Measurements from ENCODE around the gene SAMD13.
"Not testable (repeated sequence)": the region's sequence is repeated elsewhere in the genome, so short reads cannot be mapped to it uniquely, and the experiment has no call there.

Gene SAMD13

GRCh38 chr1:84286071-84286470 is 15.4 kb upstream of the SAMD13 start:
- Histone ChIP-seq H3K4me2 (ENCODE audit: low read depth, low read length, poor library complexity, severe bottlenecking) (no peak overlapping the region), H3K27me3 (ENCODE audit: low read length) (no peaks in the 10 kb centered on the region), H3K9ac (ENCODE audit: low read length) (no peak overlapping the region), H2AFZ (ENCODE audit: low read depth, low read length, severe bottlenecking) (no peak overlapping the region), H4K20me1 (ENCODE audit: low read depth, low read length) (no peaks in the 10 kb centered on the region), H3K27ac (ENCODE audit: low read depth, low read length) (no peak overlapping the region), H3K9me3 (ENCODE audit: insufficient read depth, low read length) (peaks cover 4% of the 10 kb centered on the region; the same call in 1 of the 2 replicates), H3K9me2 (replicated peaks; ENCODE audit: insufficient read depth, low read length) (no peaks in the 10 kb centered on the region), H3K4me3 (ENCODE audit: insufficient read depth, low read length, poor library complexity, severe bottlenecking) (no peak overlapping the region), H3F3A (ENCODE audit: insufficient read depth) (no peaks in the 10 kb centered on the region), H3K79me2 (ENCODE audit: insufficient read depth, low read length) (no peaks in the 10 kb centered on the region), H3K36me3 (ENCODE audit: low read length) (no peaks in the 10 kb centered on the region)
- TF ChIP-seq EZH2phosphoT487 (conservative IDR thresholded peaks at IDR 0.05; ENCODE audit: low read length) = no peak
- TF ChIP-seq, protein P1, sequence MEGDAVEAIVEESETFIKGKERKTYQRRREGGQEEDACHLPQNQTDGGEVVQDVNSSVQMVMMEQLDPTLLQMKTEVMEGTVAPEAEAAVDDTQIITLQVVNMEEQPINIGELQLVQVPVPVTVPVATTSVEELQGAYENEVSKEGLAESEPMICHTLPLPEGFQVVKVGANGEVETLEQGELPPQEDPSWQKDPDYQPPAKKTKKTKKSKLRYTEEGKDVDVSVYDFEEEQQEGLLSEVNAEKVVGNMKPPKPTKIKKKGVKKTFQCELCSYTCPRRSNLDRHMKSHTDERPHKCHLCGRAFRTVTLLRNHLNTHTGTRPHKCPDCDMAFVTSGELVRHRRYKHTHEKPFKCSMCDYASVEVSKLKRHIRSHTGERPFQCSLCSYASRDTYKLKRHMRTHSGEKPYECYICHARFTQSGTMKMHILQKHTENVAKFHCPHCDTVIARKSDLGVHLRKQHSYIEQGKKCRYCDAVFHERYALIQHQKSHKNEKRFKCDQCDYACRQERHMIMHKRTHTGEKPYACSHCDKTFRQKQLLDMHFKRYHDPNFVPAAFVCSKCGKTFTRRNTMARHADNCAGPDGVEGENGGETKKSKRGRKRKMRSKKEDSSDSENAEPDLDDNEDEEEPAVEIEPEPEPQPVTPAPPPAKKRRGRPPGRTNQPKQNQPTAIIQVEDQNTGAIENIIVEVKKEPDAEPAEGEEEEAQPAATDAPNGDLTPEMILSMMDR (IDR thresholded peaks at IDR 0.05; ENCODE audit: insufficient read depth, low read length, poor library complexity, severe bottlenecking) = no peak

GRCh38 chr1:84287389-84287788 is 14.1 kb upstream of the SAMD13 start:
- H3F3A ChIP-seq (ENCODE audit: insufficient read depth); H3K79me2 ChIP-seq (ENCODE audit: insufficient read depth, low read length); H4K20me1 ChIP-seq (ENCODE audit: low read depth, low read length); H3K4me3 ChIP-seq (ENCODE audit: insufficient read depth, low read length, poor library complexity, severe bottlenecking); H2AFZ ChIP-seq (ENCODE audit: low read depth, low read length, severe bottlenecking); H3K9ac ChIP-seq (ENCODE audit: low read length); H3K9me3 ChIP-seq (ENCODE audit: insufficient read depth, low read length); H3K27me3 ChIP-seq (ENCODE audit: low read length); H3K27ac ChIP-seq (ENCODE audit: low read depth, low read length); H3K4me2 ChIP-seq (ENCODE audit: low read depth, low read length, poor library complexity, severe bottlenecking); H3K36me3 ChIP-seq (ENCODE audit: low read length); H3K9me2 ChIP-seq (replicated peaks; ENCODE audit: insufficient read depth, low read length): not testable (repeated sequence)

DNA sequence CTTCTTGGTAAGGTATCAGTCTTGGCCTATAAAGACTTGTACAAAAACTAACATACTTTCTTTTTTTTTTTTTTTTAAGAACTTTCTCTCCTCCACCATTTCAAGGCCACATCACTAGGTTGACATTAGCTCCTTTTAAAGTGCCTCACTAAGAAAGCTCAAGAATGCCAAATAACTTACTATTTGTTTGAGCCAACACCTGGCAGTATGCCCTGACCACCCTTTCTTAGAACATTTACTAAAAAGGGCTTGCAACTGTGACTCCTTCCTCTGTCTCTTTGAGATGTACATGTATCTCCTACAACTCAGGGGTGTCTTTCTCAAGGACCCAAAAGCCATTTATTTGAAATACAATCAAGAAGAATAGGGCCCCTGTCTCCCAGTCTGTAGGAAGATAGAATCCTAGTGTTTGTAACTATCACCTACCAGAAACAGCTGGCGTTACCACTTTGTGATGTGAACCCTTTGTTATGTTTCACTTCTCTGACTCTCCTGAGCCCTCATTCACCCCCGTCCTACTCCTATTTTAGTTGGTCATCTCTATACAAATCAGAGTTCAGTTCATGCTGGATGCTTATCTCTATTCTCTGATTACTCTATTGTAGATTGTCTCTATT is 12.2 kb upstream of the SAMD13 start:
- no peak overlapping the region for H3K9ac ChIP-seq (ENCODE audit: low read length)
- no peak overlapping the region for H3K4me3 ChIP-seq (ENCODE audit: insufficient read depth, low read length, poor library complexity, severe bottlenecking)
- no peaks in the 10 kb centered on the region for H3K9me2 ChIP-seq (replicated peaks; ENCODE audit: insufficient read depth, low read length)
- H3K27me3 ChIP-seq (ENCODE audit: low read length) = no peaks in the 10 kb centered on the region
- no peaks in the 10 kb centered on the region for H3F3A ChIP-seq (ENCODE audit: insufficient read depth)
- H2AFZ ChIP-seq (ENCODE audit: low read depth, low read length, severe bottlenecking) = no peak overlapping the region
- no peaks in the 10 kb centered on the region for H3K79me2 ChIP-seq (ENCODE audit: insufficient read depth, low read length)
- H4K20me1 ChIP-seq (ENCODE audit: low read depth, low read length) = no peaks in the 10 kb centered on the region
- peaks cover 4% of the 10 kb centered on the region; the same call in 1 of the 2 replicates for H3K9me3 ChIP-seq (ENCODE audit: insufficient read depth, low read length)
- TF ChIP-seq, protein P1 (IDR thresholded peaks at IDR 0.05; ENCODE audit: insufficient read depth, low read length, poor library complexity, severe bottlenecking) = no peak
- no peak for TF ChIP-seq EZH2phosphoT487 (conservative IDR thresholded peaks at IDR 0.05; ENCODE audit: low read length)
- no peaks in the 10 kb centered on the region for H3K36me3 ChIP-seq (ENCODE audit: low read length)
- no peak overlapping the region for H3K27ac ChIP-seq (ENCODE audit: low read depth, low read length)
- H3K4me2 ChIP-seq (ENCODE audit: low read depth, low read length, poor library complexity, severe bottlenecking) = no peak overlapping the region

GRCh38 chr1:84291882-84292655 is 9.4 kb upstream of the SAMD13 start:
- Histone ChIP-seq H3K4me3 (ENCODE audit: insufficient read depth, low read length, poor library complexity, severe bottlenecking) (no peak overlapping the region), H3K27me3 (ENCODE audit: low read length) (no peaks in the 10 kb centered on the region), H3K79me2 (ENCODE audit: insufficient read depth, low read length) (no peaks in the 10 kb centered on the region), H3K27ac (ENCODE audit: low read depth, low read length) (no peak overlapping the region), H3K36me3 (ENCODE audit: low read length) (no peaks in the 10 kb centered on the region), H2AFZ (ENCODE audit: low read depth, low read length, severe bottlenecking) (no peak overlapping the region), H3K4me2 (ENCODE audit: low read depth, low read length, poor library complexity, severe bottlenecking) (no peak overlapping the region), H3K9me2 (replicated peaks; ENCODE audit: insufficient read depth, low read length) (no peaks in the 10 kb centered on the region), H3K9me3 (ENCODE audit: insufficient read depth, low read length) (peaks cover 3% of the 10 kb centered on the region; the same call in 1 of the 2 replicates), H4K20me1 (ENCODE audit: low read depth, low read length) (no peaks in the 10 kb centered on the region), H3K9ac (ENCODE audit: low read length) (no peak overlapping the region), H3F3A (ENCODE audit: insufficient read depth) (no peaks in the 10 kb centered on the region)
- no peak for TF ChIP-seq EZH2phosphoT487 (conservative IDR thresholded peaks at IDR 0.05; ENCODE audit: low read length)
- TF ChIP-seq, protein P1 (IDR thresholded peaks at IDR 0.05; ENCODE audit: insufficient read depth, low read length, poor library complexity, severe bottlenecking) = no peak

Data from SU-DHL-6 (cell line).